NCI-H2227 treated with DMSO at 0.1 percent for 48 hours (cell line): ENCODE data around the gene ARAP1.

Experiments
- DNase-seq: peaks from one replicate; lab custom pipeline; 2025; lab: John Stamatoyannopoulos, UW

ARAP1 gene

DNA sequence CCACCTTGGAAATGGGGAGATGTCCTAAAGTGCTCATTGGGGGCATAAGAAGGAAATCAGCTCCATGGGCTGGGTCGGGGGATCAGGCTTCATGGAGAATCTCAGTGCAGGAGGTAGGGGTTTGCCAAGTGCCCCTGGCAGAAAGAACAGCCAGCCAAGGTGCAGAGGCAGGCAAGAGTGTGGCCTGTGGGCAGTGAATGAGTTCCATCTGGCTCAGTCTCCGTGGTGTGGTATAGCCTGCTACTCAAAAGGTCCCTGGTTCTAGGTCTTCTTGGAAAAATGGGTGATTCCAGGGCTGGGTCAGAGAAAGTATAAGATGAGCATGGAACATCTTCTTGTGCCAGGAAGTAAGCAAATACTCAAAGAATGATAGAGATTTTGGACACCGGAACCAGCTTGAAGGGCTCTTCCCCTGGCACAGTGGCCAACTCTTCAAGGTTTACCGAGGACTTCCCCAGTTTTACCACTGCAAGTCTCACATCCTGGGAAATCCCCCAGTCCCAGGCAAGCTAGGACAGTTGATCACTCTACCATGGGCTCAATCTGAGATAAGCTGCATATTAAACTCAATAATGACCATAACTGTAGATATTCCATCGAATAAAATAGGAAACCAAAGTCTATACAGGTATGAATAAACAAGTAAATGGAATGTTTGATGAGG lies 10.6 kb upstream of the ARAP1 start:
- DNase-seq, result no peak

DNA sequence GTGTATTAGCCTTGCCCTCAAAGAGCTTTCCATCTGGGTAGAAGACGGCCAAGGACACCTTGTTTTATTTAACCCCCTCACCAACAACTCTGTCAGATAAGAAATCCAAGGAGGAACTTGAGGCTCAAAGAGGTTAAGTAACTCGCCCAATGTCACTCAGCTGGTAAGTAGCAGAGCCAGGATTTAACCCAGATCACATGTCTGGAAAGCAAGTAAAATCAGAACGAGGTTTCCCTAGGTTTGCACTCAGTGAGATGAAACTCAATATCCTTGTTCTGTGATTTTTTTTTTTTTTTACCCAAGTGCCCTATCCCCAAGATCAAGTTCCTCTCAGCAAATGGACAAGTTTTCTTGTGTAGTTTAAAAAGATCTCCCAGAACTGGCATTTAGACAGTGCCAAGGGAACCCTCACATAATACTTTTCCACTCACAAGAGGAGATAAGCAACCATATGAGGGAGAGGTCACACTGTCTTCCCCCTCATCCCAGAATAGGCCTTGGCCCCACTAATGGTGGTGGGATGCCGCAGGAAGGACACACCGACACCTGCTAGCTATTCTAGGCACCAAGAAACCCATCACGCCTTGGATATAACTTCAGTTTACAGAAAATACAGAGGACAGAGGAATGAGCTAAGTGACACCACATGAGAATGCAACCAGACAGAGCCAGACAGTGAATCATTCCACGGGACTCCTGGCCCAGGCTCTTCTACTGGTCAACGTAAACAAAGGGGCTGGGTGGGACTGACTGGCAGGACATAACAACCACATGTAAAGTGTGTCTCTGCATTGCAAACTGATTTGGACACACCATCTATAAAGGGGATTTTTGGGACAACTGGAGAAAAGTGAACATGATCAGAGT lies 8.6 kb upstream of the ARAP1 start:
- DNase-seq, result no peak

- DNase-seq, result no peak
These were observed 7.3 kb upstream of the ARAP1 start for GRCh38 chr11:72759468-72759985.

DNA sequence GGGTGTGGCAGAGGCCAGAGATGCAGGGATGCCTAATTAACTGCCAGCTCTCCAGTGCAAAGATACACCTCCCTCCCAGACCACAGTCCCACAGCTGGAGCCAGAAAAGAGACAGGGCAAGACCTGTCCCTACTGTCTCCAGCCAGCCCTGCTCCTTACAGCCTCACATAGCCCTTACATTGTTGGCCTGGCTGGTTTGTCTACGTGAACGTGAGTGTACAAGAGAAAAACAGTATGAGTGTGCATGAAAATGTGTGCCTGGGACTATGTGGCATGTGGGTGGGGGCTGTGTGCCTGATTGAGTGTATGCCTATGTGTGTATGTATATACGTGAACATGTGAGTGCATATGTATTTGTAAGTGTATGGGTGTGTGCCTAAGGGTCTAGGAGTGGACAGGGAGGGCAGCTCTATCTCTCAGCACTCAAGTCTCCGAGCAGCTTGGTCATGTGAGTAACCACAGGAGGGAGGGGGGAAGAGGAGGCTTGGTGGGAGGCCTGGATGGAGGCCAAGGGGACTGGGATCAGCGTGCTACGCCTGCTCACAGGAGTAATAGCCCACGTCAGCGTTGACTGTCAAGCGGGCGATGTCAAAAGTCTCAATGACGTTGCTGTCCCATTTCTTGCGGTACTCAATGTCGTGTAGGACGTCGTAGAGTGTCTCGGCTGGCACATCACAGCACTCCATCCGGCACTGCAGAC lies 6.6 kb upstream of the ARAP1 start:
- DNase-seq, result peak; percentile 7

- no peak for DNase-seq
These were observed 6.1 kb upstream of the ARAP1 start for GRCh38 chr11:72758304-72758689.

DNA sequence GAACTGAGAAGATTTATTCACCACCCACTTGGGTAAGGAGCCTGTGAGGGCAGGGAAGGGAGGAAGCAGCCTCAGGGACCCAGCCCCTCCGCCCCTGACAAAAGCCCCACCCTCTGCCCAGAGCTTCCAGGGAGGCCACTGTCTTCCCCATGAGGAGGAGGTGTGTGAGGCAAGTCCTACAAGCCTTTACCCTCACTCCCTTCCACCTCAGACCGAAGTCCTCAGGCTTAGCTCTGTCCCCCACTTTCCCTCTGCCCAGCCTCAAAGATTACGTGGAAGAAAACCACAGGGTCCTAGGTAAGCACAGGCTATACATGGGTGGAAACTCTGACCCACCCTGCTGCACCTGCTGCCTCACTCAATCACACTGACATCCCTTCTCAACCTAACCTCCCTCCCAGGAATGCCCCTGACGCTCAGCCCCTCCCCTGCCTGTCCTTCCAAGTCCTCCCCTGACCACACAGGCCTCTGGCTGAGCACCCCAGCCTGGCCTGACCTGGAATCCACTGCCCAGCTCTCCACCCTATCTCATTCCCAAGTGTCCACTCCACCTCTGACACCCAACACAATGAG lies 3.6 kb upstream of the ARAP1 start:
- DNase-seq, result no peak

DNA sequence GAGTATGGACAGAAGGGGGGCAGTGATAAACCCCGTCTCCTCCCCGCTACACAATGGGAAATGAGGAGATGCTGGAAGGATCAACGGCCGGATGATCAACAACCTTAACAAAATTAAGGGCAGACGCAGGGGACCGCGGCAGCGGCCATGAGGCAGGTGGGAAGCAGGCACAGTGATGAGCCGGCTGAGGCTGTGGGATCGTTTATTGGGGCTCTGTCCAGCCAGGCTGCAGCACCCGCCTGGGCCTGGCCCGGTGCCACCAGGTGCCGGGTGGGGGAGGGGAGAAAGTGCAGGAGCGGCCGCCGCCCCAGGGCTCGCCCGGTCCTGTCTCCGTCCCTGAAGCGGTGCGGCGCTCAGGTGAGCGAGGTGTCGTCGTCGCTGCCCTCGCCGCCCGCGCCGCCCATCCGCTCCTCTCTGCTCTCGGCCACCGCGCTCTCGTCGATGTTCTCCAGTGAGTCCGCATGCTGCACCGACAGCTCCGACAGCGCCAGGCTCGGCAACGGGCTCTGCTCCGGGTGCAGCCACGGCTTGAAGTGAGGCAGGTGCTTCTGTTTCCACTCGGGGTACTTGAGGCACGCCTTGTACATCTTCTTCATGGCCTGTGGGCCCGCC lies 2.4 kb upstream of the ARAP1 start:
- no peak for DNase-seq

- no peak for DNase-seq
These were observed 1.9 kb upstream of the ARAP1 start for GRCh38 chr11:72754149-72754543.

DNA sequence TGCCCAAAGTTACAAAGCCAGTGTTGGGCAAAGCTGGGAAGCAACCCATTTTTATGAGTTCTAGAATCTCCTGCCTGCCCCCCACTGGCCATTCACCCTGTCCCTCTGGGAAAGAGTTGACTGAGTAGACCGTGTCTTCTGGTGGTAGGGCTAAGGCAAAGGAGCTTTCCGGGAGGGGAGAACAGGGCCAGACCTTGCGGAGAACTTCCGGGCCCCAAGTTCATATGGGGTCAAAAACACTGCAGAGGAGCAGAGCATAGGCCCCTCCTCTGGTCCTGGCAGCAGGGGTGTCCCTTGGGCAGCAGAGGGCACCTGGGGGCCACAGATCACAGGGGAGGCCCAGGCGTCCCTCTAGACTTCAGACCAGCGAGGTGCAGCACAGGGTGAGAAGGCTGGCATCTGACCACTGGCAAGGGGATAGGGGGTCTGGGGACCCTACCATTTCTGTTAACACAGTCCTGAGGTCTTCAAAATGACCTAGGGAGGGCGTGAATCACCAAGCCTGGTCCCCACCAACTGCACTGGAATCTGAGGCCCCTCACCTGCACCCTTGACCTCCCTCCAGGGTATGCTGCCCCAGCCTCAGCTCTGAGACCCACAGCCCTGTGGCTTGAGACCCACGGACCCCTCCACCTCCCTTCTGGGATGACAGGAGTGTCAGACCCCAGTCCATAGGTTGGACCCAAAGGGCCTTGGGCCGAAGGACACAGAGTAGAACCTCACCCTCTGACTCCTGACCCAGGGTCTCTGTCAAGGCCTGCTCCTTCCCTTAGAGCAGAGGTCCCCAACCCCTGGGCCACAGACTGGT lies 1.3 kb upstream of the ARAP1 start:
- no peak for DNase-seq

- no peak for DNase-seq
These were observed 806 bp downstream of the ARAP1 start for GRCh38 chr11:72751116-72752087.

DNA sequence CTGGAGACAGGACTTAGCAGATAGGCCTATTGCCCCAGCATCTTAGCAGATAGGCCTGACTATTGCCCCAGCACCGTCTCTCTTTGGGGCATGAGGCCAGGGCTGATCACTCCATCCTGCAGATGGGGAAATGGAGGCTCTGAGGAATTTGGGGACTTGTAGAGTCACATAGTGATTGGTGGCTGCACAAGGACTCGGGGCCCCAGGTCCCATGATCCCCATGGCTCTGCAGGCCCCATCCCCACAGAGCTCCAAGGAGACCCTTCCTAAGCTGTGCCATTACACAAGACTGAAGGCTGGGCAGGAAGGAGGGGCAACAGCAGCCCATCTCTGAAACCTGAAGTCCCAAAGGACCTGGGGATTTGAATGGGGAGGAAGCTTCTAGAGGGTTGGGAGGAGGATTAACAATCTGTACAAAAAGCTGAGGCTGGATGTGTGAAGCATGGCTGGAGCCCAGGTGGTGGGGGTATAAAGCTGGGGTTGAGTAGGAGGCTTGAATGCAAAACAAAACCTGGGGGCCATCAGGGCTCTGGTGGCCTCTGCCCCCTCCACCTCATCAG lies 1.6 kb downstream of the ARAP1 start:
- no peak for DNase-seq

- DNase-seq, result no peak
These were observed 2.1 kb downstream of the ARAP1 start for GRCh38 chr11:72750086-72750485.

DNA sequence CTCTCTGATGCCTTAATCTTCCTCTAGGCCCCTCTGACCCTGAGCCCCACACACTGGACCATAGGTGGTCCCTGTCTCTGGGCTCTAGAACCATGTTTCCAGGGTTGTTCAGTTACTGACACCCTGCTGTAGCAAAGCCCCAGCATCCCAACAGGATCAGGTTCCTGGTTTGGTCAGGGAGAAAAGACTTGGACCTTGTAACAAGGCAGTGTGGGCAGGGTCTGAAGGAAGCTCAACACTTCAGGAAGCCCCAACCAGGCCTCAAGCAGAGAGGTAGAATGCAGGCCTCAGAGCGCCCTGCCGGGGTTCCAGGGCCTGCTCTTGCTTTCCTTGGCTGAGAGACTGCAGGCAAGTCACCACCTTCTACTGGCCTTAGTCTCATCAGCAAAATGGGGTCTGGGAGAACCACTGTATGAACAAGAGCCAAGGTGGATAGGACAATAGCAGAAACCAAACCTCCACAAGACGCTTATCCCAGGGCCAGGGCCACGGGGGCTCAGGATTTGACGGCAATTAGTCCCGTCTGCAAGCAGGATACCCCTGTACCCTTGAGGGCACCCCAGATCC lies 4.8 kb downstream of the ARAP1 start:
- DNase-seq, result no peak

DNA sequence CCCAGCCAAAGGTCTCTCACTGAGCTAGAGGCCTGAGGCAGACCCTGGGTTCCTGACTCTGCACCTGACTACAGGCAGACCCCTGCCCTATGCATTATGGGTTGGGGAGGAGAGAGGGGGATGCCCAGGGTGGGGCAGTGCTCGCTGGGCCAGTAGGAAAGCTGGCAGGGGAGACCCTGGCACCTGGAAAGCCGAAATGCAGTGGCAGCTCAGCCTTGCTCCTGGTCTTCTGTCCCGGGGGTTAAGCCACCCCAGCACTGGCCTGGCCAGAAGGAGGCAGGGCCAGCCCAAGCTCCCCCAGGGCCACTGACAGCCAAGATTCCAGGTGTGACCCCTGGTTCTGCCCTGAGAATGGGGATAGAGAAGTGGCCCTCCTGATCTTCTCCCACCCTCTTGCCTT lies 5.4 kb downstream of the ARAP1 start:
- no peak for DNase-seq

- DNase-seq, result no peak
These were observed 6.2 kb downstream of the ARAP1 start for GRCh38 chr11:72745925-72746550.

GRCh38 chr11:72745511-72745910 lies 6.7 kb downstream of the ARAP1 start:
- no peak for DNase-seq

GRCh38 chr11:72744474-72744873 lies 7.7 kb downstream of the ARAP1 start:
- no peak for DNase-seq

DNA sequence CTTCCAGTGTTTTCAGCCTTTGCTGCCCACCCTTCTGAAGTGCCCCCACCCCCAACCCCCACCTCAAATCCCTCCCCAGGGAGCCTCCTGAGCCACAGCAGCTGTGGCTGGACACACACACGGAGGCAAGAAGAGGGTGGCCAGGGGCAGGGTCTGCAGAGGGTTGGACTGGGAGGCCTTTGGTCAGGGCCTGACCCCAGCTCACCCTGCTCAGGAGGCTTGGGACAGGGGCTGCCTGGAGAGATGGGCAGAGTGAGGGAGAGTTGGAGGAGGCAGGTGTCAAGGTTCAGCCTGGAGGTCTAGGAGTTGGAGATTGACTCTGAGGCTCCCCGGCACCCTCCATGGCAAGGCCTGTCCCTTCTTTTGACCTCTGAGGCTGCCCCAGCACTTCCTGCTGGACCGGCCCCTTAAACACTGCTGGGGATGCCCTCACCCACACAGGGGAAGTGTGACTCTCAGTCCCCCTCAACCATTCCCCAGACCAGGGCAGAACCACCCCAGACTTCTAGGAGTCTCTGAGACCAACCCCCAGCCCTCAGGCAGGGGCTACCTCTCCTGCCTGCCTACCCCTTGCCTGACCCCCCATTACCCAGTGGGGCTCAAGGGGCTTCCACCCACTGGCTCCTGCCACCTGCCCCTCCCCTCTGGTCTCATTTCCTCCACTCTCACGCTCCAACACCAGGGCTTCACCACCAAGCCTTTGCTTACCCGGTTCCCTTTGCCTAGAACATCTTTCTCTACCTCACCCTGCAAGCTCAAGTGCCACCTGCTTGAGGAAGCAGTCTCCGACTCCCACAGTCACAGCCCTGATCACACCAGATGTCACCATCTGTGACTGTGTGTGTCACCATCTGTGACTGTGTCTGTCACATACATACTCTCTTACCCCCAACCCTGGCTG lies 8.6 kb downstream of the ARAP1 start:
- no peak for DNase-seq
